ENCODE measurements around the gene CREBL2.
"Not testable (repeated sequence)": the region's sequence is repeated elsewhere in the genome, so short reads cannot be mapped to it uniquely, and the experiment has no call there.

CREBL2 gene

DNA sequence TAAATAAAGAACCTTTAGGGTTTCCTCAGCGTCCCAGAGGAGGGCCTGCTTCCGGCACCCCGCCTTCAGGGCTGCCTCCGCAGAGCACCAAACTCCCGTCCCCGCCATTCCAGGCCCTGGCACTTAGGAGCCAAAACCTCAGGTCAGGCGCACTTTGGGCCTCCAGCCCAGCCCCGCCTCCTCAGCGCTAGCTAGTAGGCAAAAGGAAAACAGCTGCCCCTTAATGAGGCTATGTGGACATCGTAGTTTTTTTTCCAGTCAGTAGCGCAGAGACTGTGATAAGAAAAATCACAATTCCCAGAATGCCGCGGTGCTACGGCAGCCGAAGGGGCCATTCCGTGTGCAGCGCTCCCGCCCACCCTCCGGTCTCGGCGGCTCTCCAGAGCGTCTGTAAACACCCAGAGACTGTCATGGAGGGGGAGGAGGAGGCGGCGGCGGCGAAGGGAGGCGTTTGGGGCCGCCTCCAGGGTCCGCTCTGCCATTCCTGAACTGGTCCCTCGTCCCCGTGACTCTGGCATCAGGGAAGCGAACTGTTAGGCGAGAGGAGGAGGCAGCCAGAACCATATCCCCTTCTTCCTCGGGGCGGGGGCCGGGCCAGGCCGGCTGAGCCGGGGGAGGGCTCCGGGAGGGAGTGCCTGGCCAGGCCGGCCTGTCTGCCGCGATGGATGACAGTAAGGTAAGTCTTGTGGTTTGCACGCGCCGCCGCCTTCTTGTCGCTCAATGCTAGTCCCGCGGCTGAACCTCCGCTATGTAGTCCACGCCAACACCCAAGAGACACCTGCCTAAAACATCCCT, at the start of gene CREBL2:
Gene CREBL2 (plus strand): TSS at position 365 of the 795 bp plus-strand sequence. CDS start 297 bp downstream, at position 662.
- FAIRE-seq (no peak), DNase-seq (ENCODE audit: insufficient read length, low spot score) (peak; percentile 82)

- DNase-seq (ENCODE audit: insufficient read length, low spot score) (no peak), FAIRE-seq (no peak)
Measured at GRCh38 chr12:12562016-12562483, 49.6 kb upstream of the CREBL2 start.

GRCh38 chr12:12562585-12563261, 49.0 kb upstream of the CREBL2 start, which contains the start of gene DUSP16:
TSS of gene DUSP16 (minus strand) at chr12:12562863. CDS start at chr12:12521098, 41,765 bp downstream.
- DNase-seq (ENCODE audit: insufficient read length, low spot score), result peak; percentile 83
- FAIRE-seq, result no peak

- no peak for DNase-seq (ENCODE audit: insufficient read length, low spot score)
- no peak for FAIRE-seq
Measured at GRCh38 chr12:12563290-12563928, 48.3 kb upstream of the CREBL2 start.

- DNase-seq (ENCODE audit: insufficient read length, low spot score), result no peak
- FAIRE-seq, result no peak
Measured at GRCh38 chr12:12564911-12565310, 46.8 kb upstream of the CREBL2 start.

GRCh38 chr12:12565971-12566370, 45.7 kb upstream of the CREBL2 start:
- not testable (repeated sequence) for FAIRE-seq; DNase-seq (ENCODE audit: insufficient read length, low spot score)

- FAIRE-seq, result no peak
- no peak for DNase-seq (ENCODE audit: insufficient read length, low spot score)
Measured at GRCh38 chr12:12572659-12573058, 39.0 kb upstream of the CREBL2 start.

- FAIRE-seq (no peak), DNase-seq (ENCODE audit: insufficient read length, low spot score) (no peak)
Measured at GRCh38 chr12:12577786-12578185, 33.9 kb upstream of the CREBL2 start.

DNA sequence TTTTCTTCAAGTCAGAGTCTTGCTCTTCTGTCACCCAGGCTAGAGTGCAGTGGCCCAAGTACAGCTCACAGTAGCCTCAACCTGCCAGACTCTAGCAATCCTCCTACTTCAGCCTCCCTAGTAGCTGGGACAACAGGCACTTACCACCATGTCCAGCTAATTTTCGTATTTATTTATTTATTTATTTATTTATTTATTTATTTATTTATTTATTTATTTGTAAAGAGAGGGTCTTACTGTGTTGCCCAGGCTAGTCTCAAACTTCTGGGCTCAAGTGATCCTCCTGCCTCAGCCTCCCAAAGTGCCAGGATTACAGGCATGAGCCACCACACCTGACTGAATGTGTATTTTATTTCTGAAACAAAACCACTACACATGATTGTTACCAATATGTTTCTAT, 31.0 kb upstream of the CREBL2 start:
- FAIRE-seq; DNase-seq (ENCODE audit: insufficient read length, low spot score): not testable (repeated sequence)

- DNase-seq (ENCODE audit: insufficient read length, low spot score) (no peak), FAIRE-seq (no peak)
Measured at GRCh38 chr12:12582193-12582881, 29.3 kb upstream of the CREBL2 start.

DNA sequence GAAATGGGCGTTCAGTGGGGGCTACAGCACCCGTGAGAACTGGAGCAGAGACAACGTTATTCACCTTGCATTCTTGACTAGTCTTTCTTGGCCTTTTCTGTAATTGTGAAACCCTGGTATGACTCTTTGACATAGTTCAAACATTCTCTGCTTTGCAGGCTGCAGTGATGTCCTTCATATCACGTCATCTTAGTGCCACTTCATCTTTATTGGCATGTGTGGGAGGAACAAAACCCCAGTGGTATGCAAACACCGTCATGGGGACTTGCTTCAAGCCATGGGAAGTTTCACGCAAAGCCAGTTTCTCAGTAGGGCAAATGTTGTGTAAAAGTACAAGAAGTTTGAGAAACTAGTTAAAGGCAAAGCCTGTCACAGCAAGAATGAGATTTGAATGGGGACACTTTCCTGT, 28.8 kb upstream of the CREBL2 start:
- FAIRE-seq (no peak), DNase-seq (ENCODE audit: insufficient read length, low spot score) (peak; percentile 38)

- DNase-seq (ENCODE audit: insufficient read length, low spot score) (no peak), FAIRE-seq (no peak)
Measured at GRCh38 chr12:12583510-12584178, 28.0 kb upstream of the CREBL2 start.

- FAIRE-seq, result no peak
- DNase-seq (ENCODE audit: insufficient read length, low spot score), result no peak
Measured at GRCh38 chr12:12585115-12585863, 26.4 kb upstream of the CREBL2 start.

- DNase-seq (ENCODE audit: insufficient read length, low spot score), result no peak
- FAIRE-seq, result no peak
Measured at GRCh38 chr12:12586879-12587675, 24.6 kb upstream of the CREBL2 start.

DNA sequence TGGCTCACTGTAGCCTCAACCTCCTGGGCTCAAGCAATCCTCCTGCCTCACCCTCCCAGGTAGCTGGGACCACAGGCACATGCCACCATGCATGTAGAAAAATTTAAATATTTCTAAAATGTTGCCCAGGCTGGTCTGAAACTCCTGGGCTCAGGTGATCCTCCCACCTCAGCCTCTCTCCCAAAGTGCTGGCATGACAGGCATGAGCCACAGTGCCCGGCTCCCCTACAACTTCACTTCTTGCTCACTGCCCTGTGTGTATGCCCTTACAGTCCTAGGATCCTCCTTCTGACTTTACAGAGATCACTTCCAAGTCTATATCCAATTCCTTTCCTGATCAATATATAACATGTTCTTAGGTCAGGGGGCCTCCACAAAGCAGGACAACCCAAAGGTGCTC, 23.8 kb upstream of the CREBL2 start:
- FAIRE-seq (no peak), DNase-seq (ENCODE audit: insufficient read length, low spot score) (no peak)

DNA sequence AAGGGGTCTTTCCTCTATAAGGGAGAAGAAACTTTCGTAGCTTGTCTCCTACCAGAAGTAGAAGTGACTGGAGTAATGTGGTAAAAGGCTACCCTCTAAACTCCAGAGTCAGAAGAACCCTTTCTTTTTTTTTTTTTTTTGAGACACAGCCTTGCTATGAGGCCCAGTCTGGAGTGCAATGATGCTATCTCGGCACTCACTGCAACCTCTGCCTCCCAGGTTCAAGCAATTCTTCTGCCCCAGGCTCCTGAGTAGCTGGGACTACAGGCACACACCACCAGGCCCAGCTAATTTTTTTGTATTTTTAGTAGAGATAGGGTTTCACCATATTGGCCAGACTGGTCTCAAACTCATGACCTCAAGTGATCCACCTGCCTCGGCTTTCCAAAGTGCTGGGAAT, 23.2 kb upstream of the CREBL2 start:
- FAIRE-seq; DNase-seq (ENCODE audit: insufficient read length, low spot score): not testable (repeated sequence)

GRCh38 chr12:12590961-12591360, 20.7 kb upstream of the CREBL2 start:
- DNase-seq (ENCODE audit: insufficient read length, low spot score) (no peak), FAIRE-seq (no peak)

DNA sequence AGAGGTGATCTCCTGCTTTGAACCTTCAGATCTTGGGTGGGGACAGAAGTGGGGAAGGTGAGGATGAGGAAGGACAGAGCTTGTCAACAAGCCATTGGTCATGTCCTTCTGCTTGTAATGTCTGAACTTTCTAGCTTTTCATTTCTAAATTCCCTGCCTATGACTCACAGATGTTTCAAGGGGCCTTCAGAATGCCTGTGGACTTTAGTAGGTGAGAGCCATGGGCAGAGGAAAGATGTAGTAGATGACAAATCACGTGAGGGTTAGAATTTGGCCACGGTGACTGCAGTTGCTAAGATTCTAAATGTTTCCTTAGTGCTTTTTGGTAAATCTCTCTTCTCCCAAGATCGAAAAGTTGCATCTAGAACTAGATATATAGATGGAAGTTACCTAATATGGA, 18.7 kb upstream of the CREBL2 start:
- FAIRE-seq, result no peak
- DNase-seq (ENCODE audit: insufficient read length, low spot score), result peak; percentile 38

DNA sequence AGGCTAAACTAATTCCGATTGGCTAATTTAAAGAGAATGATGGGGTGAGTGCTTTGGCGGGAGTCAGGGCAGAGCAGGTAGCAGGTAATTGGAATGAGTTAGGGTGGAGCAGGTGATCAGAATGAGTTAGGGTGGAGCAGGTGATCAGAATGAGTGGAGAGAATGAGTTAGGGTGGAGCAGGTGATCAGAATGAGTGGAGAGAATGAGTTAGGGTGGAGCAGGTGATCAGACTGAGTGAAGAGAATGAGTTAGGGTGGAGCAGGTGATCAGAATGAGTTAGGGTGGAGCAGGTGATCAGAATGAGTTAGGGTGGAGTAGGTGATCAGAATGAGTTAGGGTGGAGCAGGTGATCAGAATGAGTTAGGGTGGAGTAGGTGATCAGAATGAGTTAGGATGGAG, 15.7 kb upstream of the CREBL2 start:
- DNase-seq (ENCODE audit: insufficient read length, low spot score); FAIRE-seq: not testable (repeated sequence)

Measured in HTR-8/SVneo (cell line).